Natural killer cell treated with Interleukin-12 subunit alpha and Interleukin-12 subunit beta and Interleukin-15 and Interleukin-18, amount 100 ng/mL, for 72 hours (primary cell): ENCODE results near the gene CTPS1. TPM values are rescaled to one million over a fixed set of nuclear protein-coding genes. Genes with fewer than 3 reads are reported as not detected.

ENCODE experiments used
- ATAC-seq, 2 donors: fragments of 150-1000 bp; cut with Tn5 transposase in 1 of 2; sonication (Bioruptor Pico), chemical (Tn5 transposase) in 1 of 2; 2 replicates each; pipeline ENCODE4 v1.10.0; 2021
- DNase-seq: peaks from one replicate; pipeline ENCODE4 v3.0.0; 2022; ENCODE audit warnings: low spot score
- H3K27ac Mint-ChIP-seq, 2 donors: 1 replicate in 1 of 2; 2 replicates in 1 of 2; pipeline ENCODE4 v1.8.0; 2022; ENCODE audit warnings: mixed read lengths in 2 of 2, mild to moderate bottlenecking in 1 of 2, moderate library complexity in 1 of 2
- H3K27me3 Mint-ChIP-seq, 2 donors: 1 replicate in 1 of 2; 2 replicates in 1 of 2; pipeline ENCODE4 v1.8.0; 2022; ENCODE audit warnings: mixed read lengths in 2 of 2
- H3K36me3 Mint-ChIP-seq: one replicate; pipeline ENCODE4 v1.8.0; 2022; ENCODE audit warnings: mixed read lengths
- H3K4me1 Mint-ChIP-seq, 2 donors: 1 replicate in 1 of 2; 2 replicates in 1 of 2; pipeline ENCODE4 v1.8.0; 2022; ENCODE audit warnings: low read depth in 2 of 2, mixed read lengths in 2 of 2, mild to moderate bottlenecking in 1 of 2
- H3K4me3 Mint-ChIP-seq: one replicate; pipeline ENCODE4 v1.8.0; 2022; ENCODE audit warnings: mixed read lengths
- H3K9me3 Mint-ChIP-seq: 2 replicates; pipeline ENCODE4 v1.8.0; 2022; ENCODE audit warnings: mixed read lengths
- total RNA-seq, 2 donors: library from RNA; stranded (reverse); gene quantifications; one replicate each; pipeline ENCODE4 v1.2.3, GENCODE V29; 2022

The CTPS1 gene
- total RNA-seq, 2 donors from 2014 or later: 83.1 to 152 TPM

DNA sequence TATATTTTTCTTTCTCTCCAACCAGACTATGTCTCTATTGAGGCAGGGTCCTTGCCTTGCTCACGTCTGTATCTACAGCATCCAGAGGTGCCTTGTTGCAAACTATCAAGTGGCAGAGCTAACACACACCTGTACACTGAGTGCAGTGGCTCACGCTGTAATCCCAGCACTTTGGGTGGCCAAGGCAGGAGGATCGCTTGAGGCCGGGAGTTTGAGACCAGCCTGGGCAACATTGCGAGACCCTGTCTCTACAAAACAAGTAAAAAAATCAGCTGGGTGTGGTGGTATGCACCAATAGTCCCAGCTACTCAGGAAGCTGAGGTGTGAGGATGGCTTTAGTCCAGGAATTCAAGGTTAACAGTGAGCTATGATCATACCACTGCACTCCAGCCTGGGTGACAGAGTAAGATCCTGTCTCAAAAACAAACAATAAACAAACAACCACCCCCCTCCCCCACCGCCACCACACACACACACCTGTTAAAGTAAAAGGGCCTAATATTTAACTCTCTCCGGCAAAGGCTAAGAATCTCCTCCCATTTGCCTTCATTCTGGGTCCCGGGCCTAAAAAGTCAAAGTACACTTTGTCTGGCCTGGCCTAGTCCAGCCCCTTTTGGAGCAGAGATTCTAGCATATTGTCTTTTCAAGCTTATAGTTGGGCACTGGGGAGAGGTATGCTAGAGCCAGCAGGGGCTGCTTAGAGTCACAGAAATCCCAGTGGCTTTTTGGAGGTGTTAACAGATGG is 51.5 kb downstream of the CTPS1 start:
- Mint-ChIP-seq H3K4me1 (peaks cover 5 to 6% of the 10 kb centered on the region in 2 donors), H3K4me3 (no peak overlapping the region), H3K9me3 (no peaks in the 10 kb centered on the region), H3K27me3 (no peaks in the 10 kb centered on the region), H3K36me3 (peaks cover 6% of the 10 kb centered on the region), H3K27ac (no peak overlapping the region)
- DNase-seq (no peak), ATAC-seq (no peak)

DNA sequence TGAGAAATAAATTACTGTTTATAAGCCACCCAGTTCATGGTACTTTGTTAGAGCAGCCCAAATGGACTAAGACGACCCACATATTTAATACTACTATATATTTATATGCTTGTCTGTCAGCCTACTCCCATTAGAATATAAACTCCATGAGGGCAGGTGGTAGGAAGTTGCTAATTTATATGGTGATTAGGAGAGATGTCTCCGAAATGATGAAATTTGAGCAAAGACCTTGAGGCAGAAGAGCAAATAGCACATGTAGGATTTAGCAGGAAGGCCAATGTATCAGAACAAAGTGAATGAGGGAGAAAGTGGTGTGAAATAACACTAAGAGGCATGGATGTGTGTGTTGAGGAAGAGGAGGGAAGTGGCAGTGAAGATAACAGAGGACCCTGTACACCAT is 52.7 kb downstream of the CTPS1 start:
- DNase-seq (no peak), ATAC-seq (no peak)
- H3K27ac Mint-ChIP-seq: no peak overlapping the region
- no peaks in the 10 kb centered on the region for H3K27me3 Mint-ChIP-seq
- H3K4me1 Mint-ChIP-seq: peaks cover 0 to 2% of the 10 kb centered on the region in 2 donors
- H3K4me3 Mint-ChIP-seq: no peak overlapping the region
- no peaks in the 10 kb centered on the region for H3K9me3 Mint-ChIP-seq
- H3K36me3 Mint-ChIP-seq: peaks cover 6% of the 10 kb centered on the region

DNA sequence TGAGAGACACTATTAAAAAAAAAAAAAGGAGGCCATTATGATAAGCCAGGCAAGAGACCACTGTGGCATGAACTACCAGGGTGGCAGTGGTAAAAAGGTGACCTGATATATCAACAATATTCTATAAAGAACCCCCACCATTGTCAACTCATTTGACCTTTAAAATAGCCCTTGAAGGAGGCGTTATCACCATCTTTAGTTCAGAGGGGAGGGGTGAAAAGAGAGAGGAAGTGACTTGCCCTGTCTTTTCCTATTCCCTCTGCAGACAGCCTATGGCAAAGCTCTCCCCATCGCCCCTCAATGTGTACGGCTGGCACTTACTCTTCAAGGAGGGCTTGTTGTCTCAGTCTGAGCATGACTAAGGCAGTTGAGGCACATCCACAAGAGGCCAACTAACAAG is 53.8 kb downstream of the CTPS1 start:
- H3K4me1 Mint-ChIP-seq: peaks cover 0 to 2% of the 10 kb centered on the region in 2 donors
- no peaks in the 10 kb centered on the region for H3K9me3 Mint-ChIP-seq
- H3K4me3 Mint-ChIP-seq: no peak overlapping the region
- DNase-seq (no peak), ATAC-seq (no peak)
- no peak overlapping the region for H3K27ac Mint-ChIP-seq
- H3K36me3 Mint-ChIP-seq: peaks cover 6% of the 10 kb centered on the region
- H3K27me3 Mint-ChIP-seq: no peaks in the 10 kb centered on the region

DNA sequence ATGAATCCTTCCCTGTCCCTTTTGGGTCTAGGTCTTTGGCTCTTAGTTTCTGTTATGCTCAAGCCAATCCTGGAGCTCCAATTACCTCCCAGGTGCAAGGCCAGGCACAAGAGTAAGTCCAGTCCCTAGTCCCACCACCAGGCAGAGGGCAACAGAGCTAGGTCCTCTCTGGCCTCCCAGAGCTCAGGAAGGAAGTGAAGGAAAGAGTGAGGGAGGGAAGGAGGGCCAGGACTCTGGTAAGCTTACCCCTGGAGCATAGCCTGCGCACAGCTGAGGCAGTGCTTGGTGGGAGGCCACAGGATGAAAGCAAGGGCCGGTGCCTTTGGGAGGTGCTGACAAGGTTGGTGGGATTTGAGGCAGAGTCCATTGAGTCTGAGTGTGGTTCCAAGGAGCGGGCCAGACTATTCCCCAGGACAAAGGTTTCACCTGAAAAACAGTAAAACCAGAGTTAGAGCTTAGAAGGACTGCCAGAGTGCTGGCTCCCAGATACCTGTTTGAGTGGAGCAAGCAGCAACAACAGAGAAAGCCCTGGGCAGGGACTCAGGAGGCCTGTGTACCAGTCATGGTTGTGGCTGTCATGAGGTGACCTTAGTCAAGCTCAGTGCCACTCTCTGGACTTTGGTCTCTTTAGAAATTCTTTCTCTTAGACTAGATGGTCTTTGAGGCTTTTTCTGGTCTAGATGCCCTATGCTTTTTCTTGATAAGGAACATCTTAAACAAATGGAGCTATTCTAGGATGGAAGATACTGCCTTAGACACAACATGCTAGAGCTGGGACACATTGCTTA is 57.8 kb downstream of the CTPS1 start:
- ATAC-seq: peak; percentile 20 to 48
- Mint-ChIP-seq H3K4me3 (no peak overlapping the region), H3K27ac (no peak overlapping the region), H3K36me3 (peaks cover 6% of the 10 kb centered on the region), H3K9me3 (no peaks in the 10 kb centered on the region), H3K4me1 (peaks cover 0 to 2% of the 10 kb centered on the region in 2 donors), H3K27me3 (no peaks in the 10 kb centered on the region)
- DNase-seq: no peak

DNA sequence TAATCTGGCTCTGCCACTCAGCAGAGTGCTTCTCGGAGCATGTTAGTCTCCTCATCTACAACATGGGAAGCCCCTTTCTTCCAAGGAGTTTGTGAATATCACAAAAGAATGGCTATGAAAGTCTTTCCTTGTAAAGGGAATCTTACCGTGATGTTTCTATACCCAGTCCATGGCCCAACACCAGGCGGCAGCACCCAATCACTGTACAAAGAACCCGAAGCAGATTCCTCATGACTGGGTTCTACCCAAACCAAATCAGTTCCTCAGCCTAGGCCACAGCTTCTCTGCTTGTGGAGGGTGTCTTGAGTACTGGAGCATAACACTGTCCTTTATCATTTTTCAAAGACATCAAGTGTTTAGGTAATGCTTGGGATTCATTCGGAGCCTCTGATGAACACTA is 58.6 kb downstream of the CTPS1 start:
- Mint-ChIP-seq H3K36me3 (peaks cover 4% of the 10 kb centered on the region), H3K9me3 (no peaks in the 10 kb centered on the region), H3K27ac (no peak overlapping the region), H3K4me1 (peaks cover 0 to 2% of the 10 kb centered on the region in 2 donors), H3K4me3 (no peak overlapping the region), H3K27me3 (no peaks in the 10 kb centered on the region)
- no peak for DNase-seq
- no peak for ATAC-seq

DNA sequence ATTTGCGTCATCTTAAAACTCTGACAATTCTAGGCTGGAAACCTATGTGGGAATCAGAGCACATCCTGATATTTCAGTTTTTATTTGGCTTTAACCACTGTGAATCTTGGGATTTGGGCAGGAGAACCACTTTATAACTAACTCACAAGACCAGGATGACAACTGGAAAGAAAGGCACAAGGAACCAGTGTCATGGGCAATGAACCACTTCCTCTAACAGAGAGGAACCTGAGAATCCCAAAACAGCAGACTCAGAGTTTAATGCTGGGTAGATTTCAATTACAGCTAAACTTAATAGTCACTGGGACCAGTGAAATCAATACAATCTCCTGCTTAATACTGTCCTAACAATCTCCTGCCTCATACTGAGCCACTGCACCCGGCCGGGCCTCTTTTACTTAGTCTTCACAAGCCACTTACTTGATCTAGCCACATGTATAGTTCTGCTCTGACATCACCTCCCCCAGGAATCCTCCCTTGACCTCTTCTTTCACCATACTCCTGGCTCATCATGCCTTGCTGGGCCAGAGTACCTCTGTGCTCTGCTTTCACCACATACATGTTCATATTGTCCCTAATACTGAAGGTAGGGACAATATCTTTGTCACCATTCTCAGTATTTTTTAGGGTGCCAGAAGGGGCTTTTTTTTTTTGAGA is 62.2 kb downstream of the CTPS1 start:
- peaks cover 0 to 5% of the 10 kb centered on the region in 2 donors for H3K4me1 Mint-ChIP-seq
- ATAC-seq (no peak), DNase-seq (no peak)
- no peaks in the 10 kb centered on the region for H3K27me3 Mint-ChIP-seq
- no peaks in the 10 kb centered on the region for H3K9me3 Mint-ChIP-seq
- H3K4me3 Mint-ChIP-seq: no peak overlapping the region
- no peak overlapping the region for H3K27ac Mint-ChIP-seq
- peaks cover 4% of the 10 kb centered on the region for H3K36me3 Mint-ChIP-seq

DNA sequence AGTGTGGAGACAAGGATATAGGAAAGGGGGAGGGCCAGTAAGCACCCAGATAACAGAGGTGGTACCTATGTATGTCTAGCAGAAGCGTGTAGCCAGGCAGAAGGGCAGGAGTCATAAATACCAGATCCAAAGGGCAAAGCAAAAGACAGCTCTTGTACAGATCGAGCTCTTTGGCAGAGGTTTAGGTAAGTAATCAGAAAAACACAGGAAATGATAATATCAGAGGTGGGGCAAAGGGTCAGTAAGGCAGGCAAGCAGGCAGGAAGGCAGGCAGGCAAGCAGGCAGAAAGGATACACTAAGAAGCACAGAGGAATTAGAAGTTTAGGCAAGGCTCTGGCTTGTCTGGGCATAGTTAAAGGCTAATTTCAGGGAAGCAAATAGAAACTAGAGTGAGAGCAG is 64.7 kb downstream of the CTPS1 start:
- H3K36me3 Mint-ChIP-seq: peaks cover 4% of the 10 kb centered on the region
- no peak overlapping the region for H3K4me3 Mint-ChIP-seq
- H3K9me3 Mint-ChIP-seq: no peaks in the 10 kb centered on the region
- DNase-seq (no peak), ATAC-seq (no peak)
- H3K27me3 Mint-ChIP-seq: no peaks in the 10 kb centered on the region
- H3K4me1 Mint-ChIP-seq: peaks cover 0 to 5% of the 10 kb centered on the region in 2 donors
- no peak overlapping the region for H3K27ac Mint-ChIP-seq

DNA sequence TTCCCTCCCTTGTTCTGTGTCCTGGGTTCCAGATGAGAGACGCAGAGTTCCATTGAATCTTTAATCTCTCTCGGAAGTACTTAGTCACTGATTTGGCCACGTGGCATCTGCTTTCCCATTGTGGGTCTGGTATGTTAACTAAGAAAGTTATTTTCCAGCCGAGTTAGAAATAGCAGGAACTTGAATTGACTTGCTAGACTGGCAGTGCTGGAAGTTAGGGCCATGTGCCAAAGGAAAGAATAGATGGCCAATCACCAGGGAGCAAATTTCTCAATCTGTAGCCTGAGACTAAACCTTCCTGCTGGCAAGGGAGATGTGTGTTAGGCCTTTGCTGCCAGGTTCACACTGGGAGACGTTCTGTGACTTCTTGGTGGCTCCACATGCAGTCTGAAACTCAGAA is 66.2 kb downstream of the CTPS1 start:
- Mint-ChIP-seq H3K4me1 (peaks cover 0 to 5% of the 10 kb centered on the region in 2 donors), H3K27me3 (no peaks in the 10 kb centered on the region), H3K9me3 (no peaks in the 10 kb centered on the region), H3K36me3 (no peaks in the 10 kb centered on the region), H3K4me3 (no peak overlapping the region), H3K27ac (no peak overlapping the region)
- ATAC-seq (no peak), DNase-seq (no peak)

DNA sequence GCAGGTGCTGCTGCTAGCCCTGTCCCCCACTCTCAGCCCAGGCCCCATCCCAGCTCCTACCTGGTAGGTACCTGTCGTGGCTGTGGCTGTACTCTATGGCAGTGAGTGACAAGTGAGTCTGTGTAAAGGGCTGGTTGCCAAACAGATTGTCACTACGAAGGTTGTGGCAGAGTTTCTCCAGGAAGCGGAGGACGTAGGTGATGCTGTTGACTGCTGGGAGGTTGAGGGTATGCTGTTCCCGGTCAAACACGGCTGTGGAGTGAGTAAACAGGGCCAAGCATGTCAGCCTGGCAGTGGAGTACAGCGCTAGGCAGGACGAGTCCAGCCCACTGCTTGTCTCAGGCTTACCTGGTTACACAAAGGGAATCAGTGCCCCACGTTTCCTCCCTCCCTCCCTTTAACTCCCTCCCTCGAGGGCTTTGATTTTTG is 66.9 kb downstream of the CTPS1 start:
- H3K36me3 Mint-ChIP-seq: no peaks in the 10 kb centered on the region
- H3K4me3 Mint-ChIP-seq: no peak overlapping the region
- H3K9me3 Mint-ChIP-seq: no peaks in the 10 kb centered on the region
- peak in 1 of 2 donors; percentile 11 for ATAC-seq
- H3K4me1 Mint-ChIP-seq: peaks cover 0 to 5% of the 10 kb centered on the region in 2 donors
- H3K27ac Mint-ChIP-seq: no peak overlapping the region
- no peaks in the 10 kb centered on the region for H3K27me3 Mint-ChIP-seq
- DNase-seq: no peak

DNA sequence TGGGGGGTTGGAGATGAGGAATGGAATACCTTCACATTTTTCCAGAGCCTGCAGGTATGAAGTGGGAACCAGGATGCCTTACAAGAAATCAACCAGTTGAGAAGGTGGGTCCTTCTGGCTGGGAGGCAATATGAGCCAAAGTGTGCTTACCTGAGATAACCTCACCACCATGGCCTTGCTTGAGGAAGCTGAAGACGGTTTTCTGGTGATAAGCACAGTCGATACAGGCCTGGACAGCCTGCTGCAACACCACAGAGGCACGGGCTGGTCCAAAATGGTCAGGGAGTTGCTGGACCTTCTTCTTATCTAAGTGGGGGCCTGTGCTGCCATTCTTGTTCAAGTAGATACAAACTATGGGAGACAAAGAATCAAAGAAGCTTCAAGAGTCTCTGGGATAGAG is 69.0 kb downstream of the CTPS1 start:
- Mint-ChIP-seq H3K36me3 (no peaks in the 10 kb centered on the region), H3K27me3 (no peaks in the 10 kb centered on the region), H3K4me1 (peaks cover 0 to 5% of the 10 kb centered on the region in 2 donors), H3K27ac (no peak overlapping the region), H3K4me3 (no peak overlapping the region), H3K9me3 (no peaks in the 10 kb centered on the region)
- no peak for DNase-seq
- no peak for ATAC-seq

DNA sequence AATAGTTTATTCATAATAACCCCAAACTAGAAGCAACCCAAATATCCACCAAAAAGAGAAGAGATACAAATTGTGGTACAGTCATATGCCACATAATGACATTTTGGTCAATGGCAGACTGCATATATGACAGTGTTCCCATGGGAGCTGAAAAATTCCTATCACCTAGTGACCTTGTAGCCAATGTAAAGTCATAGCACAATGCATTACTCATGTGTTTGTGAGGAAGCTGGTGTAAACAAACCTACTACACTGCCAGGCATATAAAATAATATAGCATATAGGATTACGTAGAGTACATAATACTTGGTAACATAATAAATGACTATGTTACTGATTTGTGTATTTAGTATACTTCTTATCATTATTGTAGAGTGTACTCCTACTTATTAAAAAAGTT is 71.5 kb downstream of the CTPS1 start:
- Mint-ChIP-seq H3K9me3 (no peaks in the 10 kb centered on the region), H3K27ac (no peak overlapping the region), H3K4me3 (no peak overlapping the region), H3K36me3 (no peaks in the 10 kb centered on the region), H3K27me3 (no peaks in the 10 kb centered on the region), H3K4me1 (no peaks in the 10 kb centered on the region)
- DNase-seq (no peak), ATAC-seq (no peak)

DNA sequence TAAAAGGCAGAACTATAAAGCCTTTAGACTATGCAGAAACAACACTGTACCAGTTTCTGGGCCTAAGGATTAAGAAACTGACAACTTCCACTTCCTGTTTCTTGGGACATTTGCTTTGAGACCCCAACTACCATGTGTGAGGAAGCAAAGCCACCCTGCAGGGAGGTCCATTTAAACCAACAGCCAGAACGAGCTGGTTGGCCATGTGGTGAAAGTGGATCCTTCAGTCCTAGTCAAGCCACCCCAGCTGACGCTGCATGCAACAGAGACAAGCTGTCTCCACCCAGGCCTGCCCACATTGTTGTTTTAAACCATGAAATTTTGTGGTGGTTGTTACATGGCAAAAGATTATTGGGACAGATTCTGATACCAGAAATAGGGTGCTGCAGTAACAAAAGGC is 73.8 kb downstream of the CTPS1 start:
- Mint-ChIP-seq H3K27me3 (no peaks in the 10 kb centered on the region), H3K4me1 (no peaks in the 10 kb centered on the region), H3K27ac (no peak overlapping the region), H3K4me3 (no peak overlapping the region), H3K36me3 (no peaks in the 10 kb centered on the region), H3K9me3 (no peaks in the 10 kb centered on the region)
- no peak for ATAC-seq
- no peak for DNase-seq

DNA sequence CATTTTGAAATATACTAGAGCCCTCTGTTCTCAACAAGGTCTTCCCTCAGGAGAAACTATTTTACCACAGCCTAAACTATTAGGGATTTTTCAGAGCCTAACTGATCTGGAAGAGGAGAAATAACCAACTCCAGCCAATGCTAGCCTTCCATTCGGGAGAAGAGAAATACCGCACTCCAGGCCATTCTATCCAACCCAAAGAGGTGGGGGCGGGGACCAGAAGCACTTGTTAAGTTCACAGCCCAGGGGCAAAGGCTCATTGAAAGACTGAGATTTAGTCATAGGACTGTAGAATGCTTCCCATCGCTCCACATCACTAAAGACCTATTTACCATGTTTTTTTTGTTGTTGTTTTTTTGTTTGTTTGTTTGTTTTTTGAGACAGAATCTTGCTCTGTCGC is 77.4 kb downstream of the CTPS1 start:
- Mint-ChIP-seq H3K4me3 (no peak overlapping the region), H3K27ac (no peak overlapping the region), H3K36me3 (peaks cover 6% of the 10 kb centered on the region), H3K4me1 (no peaks in the 10 kb centered on the region), H3K9me3 (no peaks in the 10 kb centered on the region), H3K27me3 (no peaks in the 10 kb centered on the region)
- ATAC-seq: no peak
- no peak for DNase-seq
